Inferior parietal cortex (tissue), 1 donor: Measurements from ENCODE around the gene RNF168.
"Not testable (repeated sequence)": the region's sequence is repeated elsewhere in the genome, so short reads cannot be mapped to it uniquely, and the experiment has no call there.

Experiments used
- DNase-seq: peaks from one replicate; pipeline ENCODE4 v3.0.0-alpha.2; 2016; ENCODE audit errors: extremely low spot score

RNF168 gene

DNA sequence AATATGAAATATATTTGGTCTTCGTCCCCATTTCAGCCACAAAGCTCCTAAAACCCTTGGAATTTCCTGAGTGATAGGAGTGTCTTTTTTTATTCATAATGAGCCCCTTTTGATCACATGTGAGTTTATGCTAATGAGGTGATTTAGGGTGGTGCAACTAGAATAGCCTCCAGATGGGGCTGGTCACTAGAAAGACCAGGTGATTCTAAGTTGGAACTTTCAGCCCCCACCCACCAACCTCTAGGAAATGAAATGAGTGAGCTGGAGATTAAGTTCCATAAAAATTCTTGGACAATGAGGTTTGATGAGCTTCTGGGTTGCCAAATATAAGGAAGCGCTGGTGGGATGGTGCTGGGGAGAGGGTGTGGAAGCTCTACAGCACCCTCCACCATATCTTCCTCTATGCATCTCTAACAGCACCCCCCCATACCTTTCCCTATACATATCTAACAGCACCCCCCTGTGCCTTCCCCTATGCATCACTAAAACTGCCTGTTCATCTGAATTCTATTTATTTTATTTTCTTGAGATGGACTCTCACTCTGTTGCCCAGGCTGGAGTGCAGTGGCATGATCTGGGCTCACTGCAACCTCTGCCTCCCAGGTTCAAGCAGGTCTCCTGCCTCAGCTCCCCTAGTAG is 13.7 kb upstream of the RNF168 start:
- DNase-seq = no peak

- DNase-seq = no peak
These were observed 11.5 kb upstream of the RNF168 start, which contains the start of gene SMCO1 for GRCh38 chr3:196514913-196515621. TSS of gene SMCO1 (minus strand) at chr3:196515346. CDS start at chr3:196515209, 137 bp downstream.

DNA sequence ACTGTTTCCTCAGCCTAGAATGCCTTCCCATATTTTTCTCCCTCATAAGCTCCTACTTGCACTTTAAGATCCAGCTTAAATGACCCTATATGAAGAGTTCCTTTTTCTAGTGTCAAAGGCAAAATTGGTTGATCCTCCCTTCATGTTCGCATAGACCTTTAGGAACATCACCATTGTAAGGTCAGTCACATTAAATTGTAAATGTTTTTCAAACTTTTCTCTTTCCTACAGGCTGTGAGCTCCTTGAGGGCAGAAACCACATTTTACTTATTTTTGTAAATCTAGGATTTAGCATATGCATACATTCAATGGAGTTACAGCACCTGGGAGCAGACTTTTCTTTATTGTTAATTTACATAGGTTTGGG is 10.8 kb upstream of the RNF168 start:
- no peak for DNase-seq

DNA sequence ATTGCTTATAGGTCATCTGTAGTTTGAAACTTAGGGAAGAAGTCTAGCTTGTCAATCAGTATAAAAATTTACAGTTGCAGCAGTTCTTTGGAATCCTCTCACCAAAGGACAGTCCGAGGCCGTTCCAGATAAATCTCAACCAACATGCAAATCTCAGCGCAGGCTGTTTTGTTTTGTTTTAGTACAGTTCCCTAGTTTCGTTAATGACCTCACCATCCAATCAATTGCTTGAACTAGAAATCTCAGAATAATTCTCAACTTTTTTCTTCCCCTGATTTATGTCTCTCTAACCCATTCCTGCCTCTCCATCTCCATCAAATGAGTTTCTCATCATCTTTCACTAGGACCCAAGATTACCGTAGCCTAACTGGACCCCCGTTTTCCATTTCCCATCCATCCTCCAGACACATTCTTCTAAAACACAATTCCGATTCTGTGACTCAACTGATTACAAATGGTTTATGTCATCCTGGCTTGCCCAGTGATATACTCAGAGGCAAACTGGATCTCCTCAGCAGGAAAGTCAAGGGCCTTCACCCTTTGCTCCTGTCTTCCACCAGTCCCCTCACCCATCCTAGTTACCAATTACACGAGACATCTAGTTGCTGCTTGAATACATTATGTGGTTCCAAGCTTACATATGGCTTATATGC is 10.3 kb upstream of the RNF168 start:
- DNase-seq = no peak

DNA sequence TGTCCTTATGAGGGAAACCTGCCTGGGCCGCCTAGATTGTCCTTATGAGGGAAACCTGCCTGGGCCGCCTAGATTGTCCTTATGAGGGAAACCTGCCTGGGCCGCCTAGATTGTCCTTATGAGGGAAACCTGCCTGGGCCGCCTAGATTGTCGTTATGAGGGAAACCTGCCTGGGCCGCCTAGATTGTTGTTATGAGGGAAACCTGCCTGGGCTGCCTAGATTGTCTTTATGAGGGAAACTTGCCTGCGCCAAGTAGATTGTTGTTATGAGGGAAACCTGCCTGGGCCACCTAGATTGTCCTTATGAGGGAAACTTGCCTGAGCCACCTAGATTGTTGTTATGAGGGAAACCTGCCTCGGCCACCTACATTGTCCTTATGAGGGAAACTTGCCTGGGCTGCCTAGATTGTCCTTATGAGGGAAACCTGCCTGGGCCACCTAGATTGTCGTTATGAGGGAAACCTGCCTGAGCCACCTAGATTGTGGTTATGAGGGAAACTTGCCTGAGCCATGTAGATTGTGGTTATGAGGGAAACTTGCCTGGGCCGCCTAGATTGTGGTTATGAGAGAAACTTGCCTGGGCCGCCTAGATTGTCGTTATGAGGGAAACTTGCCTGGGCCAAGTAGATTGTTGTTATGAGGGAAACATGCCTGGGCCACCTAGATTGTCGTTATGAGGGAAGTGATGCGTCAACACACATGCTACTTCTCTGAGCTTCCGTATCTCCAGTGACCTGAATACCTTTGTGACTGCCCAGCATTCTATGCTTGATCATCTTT is 8.3 kb upstream of the RNF168 start:
- DNase-seq = peak; percentile 24

GRCh38 chr3:196511108-196511507 is 7.5 kb upstream of the RNF168 start:
- not testable (repeated sequence) for DNase-seq

GRCh38 chr3:196506687-196507086 is 3.1 kb upstream of the RNF168 start:
- no peak for DNase-seq

- DNase-seq = no peak
These were observed 988 bp upstream of the RNF168 start for GRCh38 chr3:196504556-196504955.

DNA sequence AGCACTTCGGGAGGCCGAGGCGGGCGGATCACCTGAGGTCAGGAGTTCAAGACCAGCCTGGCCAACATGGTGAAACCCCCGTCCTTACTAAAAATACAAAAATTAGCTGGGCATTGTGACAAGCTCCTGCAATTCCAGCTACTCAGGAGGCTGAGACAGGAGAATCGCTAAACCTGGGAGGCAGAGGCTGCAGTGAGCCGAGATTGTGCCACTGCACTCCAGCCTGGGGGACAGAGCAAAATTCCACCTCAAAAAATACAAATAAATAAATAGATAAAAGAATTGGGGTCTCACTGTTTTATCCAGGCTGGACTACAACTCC is 470 bp upstream of the RNF168 start:
- DNase-seq = not testable (repeated sequence)

GRCh38 chr3:196502775-196503195 is 783 bp downstream of the RNF168 start:
- peak; percentile 36 for DNase-seq

GRCh38 chr3:196501316-196502044 is 2.1 kb downstream of the RNF168 start:
- DNase-seq = no peak

DNA sequence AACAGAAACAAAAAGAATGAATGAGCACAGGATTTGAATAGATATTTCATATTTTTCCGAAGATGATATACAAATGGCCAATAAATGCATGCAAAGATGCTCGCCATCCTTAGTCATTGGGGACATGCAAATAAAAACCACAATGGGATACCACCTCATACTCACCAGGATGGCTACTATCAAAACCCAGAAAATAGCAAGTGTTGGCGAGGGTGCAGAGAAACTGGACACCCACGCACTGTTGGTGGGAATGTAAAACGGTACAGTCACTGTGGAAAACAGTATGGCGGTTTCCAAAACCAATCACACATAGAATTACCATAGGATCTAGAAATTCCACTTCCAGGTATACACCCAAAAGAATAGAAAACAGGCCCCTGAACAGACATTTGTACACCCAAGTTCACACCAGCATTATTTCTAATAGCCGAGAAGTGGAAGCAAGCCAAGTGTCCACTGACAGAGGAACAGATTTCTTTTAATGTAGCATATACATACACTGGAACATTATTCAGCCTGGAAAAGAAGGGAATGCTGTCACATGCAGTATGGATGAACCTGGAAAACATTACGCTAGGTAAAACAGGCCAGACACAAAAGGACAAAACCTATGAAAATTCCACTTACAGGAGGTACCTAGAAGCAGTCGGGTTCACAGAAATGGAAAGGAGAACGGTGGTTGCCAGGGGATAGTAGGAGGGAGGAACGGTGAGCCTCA is 3.6 kb downstream of the RNF168 start:
- DNase-seq = no peak

- no peak for DNase-seq
These were observed 4.5 kb downstream of the RNF168 start for GRCh38 chr3:196499061-196499460.

DNA sequence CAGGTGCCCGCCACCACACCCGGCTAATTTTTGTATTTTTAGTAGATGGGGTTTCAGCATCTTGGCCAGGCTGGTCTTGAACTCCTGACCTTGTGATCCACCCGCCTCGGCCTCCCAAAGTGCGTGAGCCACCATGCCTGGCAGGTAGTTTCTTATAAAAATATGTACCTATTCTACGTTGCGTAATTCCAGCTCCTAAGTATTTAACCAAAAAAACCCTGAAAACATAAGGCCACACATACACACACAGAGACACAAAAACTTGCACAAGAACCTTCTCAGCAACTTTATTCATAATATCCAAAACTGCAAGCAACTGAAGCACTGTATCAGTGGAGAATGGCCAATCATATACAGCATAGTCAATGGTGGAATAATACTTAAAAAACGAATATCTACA is 5.3 kb downstream of the RNF168 start:
- no peak for DNase-seq

- no peak for DNase-seq
These were observed 7.4 kb downstream of the RNF168 start for GRCh38 chr3:196496183-196496582.

- no peak for DNase-seq
These were observed 10.3 kb downstream of the RNF168 start for GRCh38 chr3:196493292-196493691.

DNA sequence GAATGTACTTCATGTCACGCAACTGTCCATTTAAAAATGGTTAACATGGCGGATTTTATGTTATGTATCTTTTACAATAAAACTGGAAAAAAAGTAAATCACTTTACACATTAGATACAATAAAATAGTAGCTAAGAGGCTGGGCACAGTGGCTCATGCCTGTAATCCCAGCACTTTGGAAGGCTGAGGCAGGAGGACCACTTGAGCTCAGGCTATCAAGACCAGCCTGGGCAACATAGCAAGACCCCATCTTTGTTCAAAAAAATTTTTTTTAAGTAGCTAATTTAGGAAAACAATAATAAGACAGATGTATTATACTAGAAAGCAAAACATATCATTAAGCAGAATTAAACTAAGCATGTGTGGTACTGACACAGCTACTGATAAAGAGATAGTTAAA is 11.5 kb downstream of the RNF168 start:
- DNase-seq = no peak

GRCh38 chr3:196489747-196490146 is 13.8 kb downstream of the RNF168 start:
- DNase-seq = no peak

- no peak for DNase-seq
These were observed 17.3 kb downstream of the RNF168 start for GRCh38 chr3:196486263-196486662.

GRCh38 chr3:196477678-196478077 is 25.9 kb downstream of the RNF168 start:
- no peak for DNase-seq

- DNase-seq = no peak
These were observed 31.3 kb downstream of the RNF168 start for GRCh38 chr3:196472286-196472685.
